ENCODE measurements around the gene ALG9.

Gene ALG9

GRCh38 chr11:111913997-111914396 lies 42.6 kb upstream of the ALG9 start:
- TF ChIP-seq ZFX (IDR thresholded peaks at IDR 0.05) (no peak), CTCF (conservative IDR thresholded peaks at IDR 0.05) (no peak)
- H3K27ac ChIP-seq: no peak overlapping the region

GRCh38 chr11:111913031-111913861 lies 41.9 kb upstream of the ALG9 start:
- TF ChIP-seq CTCF (conservative IDR thresholded peaks at IDR 0.05): no peak
- TF ChIP-seq ZFX (IDR thresholded peaks at IDR 0.05): no peak
- H3K27ac ChIP-seq: no peak overlapping the region

GRCh38 chr11:111912535-111912934 lies 41.2 kb upstream of the ALG9 start, which contains the start of gene HSPB2:
TSS of gene HSPB2 (plus strand) at chr11:111912734. CDS start at chr11:111912830, 96 bp downstream.
- H3K27ac ChIP-seq: peak within 1 kb of the TSS; percentile 2; the same call in 1 of the 2 replicates

GRCh38 chr11:111911563-111912401 lies 40.4 kb upstream of the ALG9 start, which contains the start of gene CRYAB:
TSS of gene CRYAB (minus strand) at chr11:111911770. CDS start at chr11:111911724, 46 bp downstream.
- peak within 1 kb of the TSS; percentile 2; the same call in 1 of the 2 replicates for H3K27ac ChIP-seq
- no peak for TF ChIP-seq ZFX (IDR thresholded peaks at IDR 0.05)
- no peak for TF ChIP-seq CTCF (conservative IDR thresholded peaks at IDR 0.05)

More at GRCh38 chr11:111912535-111912934, 41.2 kb upstream of the ALG9 start, which contains the start of gene HSPB2:
- TF ChIP-seq CTCF (conservative IDR thresholded peaks at IDR 0.05) (no peak), ZFX (IDR thresholded peaks at IDR 0.05) (no peak)

- no peak overlapping the region for H3K27ac ChIP-seq
- no peak for TF ChIP-seq CTCF (conservative IDR thresholded peaks at IDR 0.05)
- no peak for TF ChIP-seq ZFX (IDR thresholded peaks at IDR 0.05)
Observed at GRCh38 chr11:111910676-111911562, 39.5 kb upstream of the ALG9 start.

GRCh38 chr11:111909378-111909777 lies 38.0 kb upstream of the ALG9 start:
- no peak for TF ChIP-seq ZFX (IDR thresholded peaks at IDR 0.05)
- TF ChIP-seq CTCF (conservative IDR thresholded peaks at IDR 0.05): no peak
- no peak overlapping the region for H3K27ac ChIP-seq

All from C4-2B (cell line).